Stimulated activated CD4-positive, alpha-beta T cell treated with anti-CD3 and anti-CD28 coated beads, Interleukin-15, amount 100 ng/mL, for 24 hours (primary cell): ENCODE measurements around the gene CNTN5.

Experiments used
- DNase-seq: peaks from one replicate; pipeline ENCODE4 v3.0.0-alpha.2; 2020

The CNTN5 gene

DNA sequence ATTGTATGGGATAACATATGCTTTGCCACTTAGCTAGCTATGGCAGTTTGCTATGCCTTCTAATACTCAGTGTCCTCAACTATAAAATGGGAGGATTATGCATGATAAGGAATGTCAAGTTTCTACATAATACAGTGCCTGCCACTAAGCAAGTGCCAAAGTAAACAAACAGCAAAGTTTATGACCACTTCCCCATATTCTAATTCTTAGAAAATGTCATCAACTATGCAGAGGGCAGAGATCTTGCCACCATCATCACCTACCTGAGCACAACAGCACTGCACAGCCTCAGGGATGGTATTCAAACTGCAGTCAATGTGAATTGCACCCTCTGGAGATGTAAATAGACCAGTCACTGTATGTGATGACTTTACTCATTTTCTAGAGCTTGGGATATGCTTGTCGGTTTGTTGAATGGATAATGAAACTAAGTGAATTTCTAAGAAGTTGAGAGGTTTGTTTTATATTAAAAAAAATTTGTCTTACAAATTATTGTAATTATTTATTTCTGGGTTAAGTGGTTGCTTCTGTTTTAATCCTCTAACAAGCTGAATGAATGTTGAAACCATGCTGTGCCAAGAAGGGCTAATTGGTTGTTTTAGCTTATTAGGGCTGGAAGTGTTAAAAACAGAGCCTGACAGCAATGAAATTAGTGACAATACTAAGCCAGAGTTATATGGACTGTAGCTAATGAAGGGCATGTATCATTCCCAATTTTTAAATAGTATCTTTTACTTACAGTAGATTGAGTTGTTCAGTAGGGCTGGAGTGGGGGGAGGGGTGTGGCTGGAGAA, 398.4 kb downstream of the CNTN5 start:
- DNase-seq = no peak

DNA sequence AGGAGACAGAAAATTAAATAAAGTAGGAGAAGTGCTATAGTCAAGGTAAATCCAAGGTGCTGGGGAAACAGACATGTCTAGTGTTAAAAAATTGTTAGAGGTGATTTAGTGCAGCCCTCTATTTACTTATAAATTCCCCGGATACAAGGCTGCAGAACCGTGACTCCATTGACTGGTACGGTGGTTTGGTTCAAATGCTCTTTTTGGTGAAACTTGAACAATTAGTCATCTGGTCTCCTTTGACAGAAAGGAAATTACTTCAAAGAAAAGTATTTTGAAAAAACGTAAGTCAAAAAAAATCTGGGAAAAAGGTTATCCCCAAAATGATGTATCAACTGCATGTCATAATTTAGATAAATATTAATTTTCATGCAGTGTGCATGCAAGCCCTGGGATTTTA, 399.2 kb downstream of the CNTN5 start:
- no peak for DNase-seq

DNA sequence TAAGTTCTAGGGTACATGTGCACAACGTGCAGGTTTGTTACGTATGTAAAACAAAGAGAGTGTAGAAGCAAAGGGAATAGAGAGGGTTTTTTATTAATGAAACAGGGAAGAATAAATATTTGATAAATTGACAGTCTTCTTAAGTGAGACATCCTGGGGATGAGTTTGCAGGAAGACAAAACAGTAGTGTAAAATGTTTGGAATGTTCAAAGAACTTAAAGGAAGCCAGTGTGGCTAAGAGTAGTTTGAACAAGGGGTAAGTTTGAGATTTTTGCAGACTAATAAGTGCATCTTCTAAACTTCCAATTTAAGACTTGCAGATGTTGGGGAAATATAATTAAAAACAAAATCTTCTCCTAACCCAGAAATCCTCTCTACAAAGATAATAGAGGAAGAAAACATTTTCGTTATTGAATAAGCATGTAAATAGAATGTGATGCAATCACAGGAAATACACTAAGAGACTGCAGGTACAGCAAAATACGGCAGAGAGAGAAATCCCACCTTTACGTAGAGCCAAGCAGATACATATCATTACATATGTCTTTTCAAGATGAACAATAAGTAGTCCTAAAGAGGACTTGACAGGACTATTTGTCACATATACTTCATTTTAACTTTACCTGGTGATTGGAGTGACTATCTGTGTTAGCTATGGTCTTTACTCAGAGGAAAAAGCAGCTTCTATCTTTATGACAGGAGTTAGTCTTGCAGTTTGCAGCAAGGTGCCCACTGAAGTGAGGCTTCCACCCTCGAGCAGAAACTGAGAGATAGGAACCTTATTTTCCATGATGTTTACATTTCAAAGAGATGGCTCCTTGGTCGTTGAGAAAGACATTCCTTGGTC, 402.1 kb downstream of the CNTN5 start:
- no peak for DNase-seq

- DNase-seq = no peak
Measured at GRCh38 chr11:99423428-99423983, 402.8 kb downstream of the CNTN5 start.

- no peak for DNase-seq
Measured at GRCh38 chr11:99424313-99425084, 403.8 kb downstream of the CNTN5 start.

GRCh38 chr11:99425596-99425995, 404.8 kb downstream of the CNTN5 start:
- no peak for DNase-seq

DNA sequence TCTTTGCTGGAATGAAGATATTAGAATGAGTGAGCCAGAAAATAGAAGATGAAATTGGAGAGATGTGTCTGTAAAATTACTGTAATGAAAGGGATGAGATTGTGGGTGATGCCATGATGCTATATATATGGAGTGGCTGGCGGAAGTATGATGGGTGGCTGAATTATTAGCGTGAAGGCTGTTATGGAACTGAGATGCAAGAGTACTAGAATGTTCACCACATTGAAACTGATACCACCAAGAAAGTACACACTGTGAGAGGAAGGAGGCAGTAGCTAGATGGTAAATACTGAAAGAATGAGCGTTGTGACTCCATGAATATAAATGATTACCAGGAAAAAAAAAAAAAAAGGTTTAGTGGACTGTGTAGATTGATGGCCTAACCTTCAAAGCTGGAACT, 411.9 kb downstream of the CNTN5 start:
- DNase-seq = no peak

DNA sequence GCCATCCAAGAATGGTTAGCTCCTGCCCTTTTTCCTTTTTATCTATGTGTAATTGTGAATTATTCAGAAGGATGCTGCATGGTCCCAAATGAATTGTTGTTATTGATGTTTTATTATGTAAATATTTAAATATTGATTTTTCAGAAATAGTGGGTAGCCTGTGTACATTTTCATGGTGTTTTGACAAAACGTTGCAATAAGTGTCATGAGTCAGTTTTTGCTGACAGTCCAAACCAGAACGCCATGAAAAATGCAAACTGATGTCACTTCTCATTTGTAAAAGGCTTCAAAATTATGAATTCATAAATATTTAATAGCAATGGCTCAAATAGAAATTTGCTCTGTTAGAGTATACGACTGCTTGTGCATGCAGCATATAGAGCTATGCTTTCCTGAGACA, 422.5 kb downstream of the CNTN5 start:
- no peak for DNase-seq

GRCh38 chr11:99446400-99446799, 425.7 kb downstream of the CNTN5 start:
- DNase-seq = no peak

DNA sequence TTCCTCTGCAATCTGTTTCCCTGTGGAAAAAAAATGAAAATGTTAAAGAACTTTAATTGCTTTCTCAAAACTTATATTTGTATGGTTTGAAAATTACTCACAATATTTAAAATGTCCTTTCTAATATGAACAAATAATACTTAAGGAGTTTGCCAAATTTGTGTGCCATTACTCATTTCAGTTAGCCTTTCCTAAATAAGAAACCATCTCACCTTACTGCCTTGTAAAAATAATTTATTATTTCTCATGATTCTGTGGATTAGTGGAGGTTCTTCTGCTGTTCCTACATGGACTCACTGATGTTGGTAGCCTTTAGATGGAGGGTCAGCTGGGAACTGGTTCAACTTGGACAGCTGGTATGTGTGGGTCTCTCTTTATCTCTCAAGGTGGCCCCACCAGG, 428.6 kb downstream of the CNTN5 start:
- no peak for DNase-seq

DNA sequence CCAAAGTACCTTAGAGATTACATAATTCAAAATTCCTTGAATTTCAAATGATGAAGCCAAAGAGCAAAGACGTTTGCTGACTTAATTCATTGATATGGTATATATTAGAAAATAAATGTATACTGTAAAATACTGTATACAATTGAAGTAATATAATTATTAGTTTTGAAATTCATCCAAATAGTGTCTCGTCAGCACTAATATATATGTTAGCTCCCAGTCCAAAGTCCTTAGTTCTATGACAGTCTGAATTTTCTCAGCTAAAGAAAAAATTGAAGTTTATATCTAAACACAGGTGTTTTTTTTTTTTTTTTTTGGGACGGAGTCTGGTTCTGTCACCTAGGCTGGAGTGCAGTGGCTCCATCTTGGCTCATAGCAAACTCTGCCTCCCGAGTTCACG, 431.3 kb downstream of the CNTN5 start:
- DNase-seq = no peak

DNA sequence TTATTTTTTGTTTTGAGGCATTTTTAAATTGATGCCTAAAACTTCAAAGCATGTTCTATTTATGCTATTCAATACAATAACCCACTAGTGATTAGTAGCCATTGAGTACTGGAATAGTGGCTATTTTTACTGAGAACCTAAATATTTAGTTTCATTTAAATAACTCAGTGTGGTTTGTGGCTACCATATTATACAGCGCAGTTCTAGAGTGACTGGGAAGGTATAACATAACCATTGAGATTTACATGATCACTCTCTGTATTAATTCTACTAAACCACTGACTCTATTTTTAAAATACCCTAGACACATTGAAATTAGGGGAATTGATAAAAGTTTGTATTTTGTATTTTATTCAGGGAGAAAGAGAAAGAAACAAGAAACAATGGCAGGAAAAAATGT, 441.2 kb downstream of the CNTN5 start:
- no peak for DNase-seq

- no peak for DNase-seq
Measured at GRCh38 chr11:99464985-99465384, 444.2 kb downstream of the CNTN5 start.

DNA sequence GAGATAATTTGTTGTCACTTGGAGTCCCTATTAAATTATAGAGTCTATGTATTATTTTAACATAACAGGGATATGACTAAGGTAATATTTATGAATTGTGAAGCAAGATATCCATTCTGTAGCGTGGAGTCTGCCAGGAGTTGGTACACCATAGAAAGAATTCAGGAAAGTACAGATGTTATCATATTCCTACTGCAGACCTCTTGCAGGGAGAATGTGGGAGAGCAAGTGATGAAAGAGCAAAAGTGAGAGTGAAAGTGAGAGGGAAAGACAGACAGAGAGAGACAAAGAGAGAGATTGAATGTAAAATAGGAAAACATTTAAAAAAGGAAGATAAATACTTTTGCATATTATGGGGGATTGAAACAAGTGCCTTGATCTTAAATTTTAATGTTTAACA, 468.8 kb downstream of the CNTN5 start:
- no peak for DNase-seq

- no peak for DNase-seq
Measured at GRCh38 chr11:99494065-99494464, 473.3 kb downstream of the CNTN5 start.

GRCh38 chr11:99501655-99502054, 480.9 kb downstream of the CNTN5 start:
- DNase-seq = no peak

DNA sequence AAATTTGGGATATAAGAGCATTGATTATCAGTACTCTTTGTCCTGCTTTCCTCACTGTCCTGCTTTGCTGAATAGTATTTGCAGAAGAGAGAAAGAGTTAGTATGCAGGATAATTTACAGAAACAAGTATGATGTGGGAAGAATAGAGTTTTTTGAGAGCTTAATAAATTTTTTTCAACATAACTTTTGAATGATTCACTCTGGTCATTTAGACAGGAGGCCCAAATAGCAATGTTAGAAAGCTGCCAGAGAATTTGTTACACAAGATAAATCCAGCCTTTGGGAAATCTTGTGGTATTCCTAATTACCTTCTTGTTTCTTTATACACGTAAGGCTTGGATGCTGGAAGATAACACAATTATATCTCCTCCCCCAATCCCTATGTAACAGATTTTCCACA, 484.6 kb downstream of the CNTN5 start:
- no peak for DNase-seq

DNA sequence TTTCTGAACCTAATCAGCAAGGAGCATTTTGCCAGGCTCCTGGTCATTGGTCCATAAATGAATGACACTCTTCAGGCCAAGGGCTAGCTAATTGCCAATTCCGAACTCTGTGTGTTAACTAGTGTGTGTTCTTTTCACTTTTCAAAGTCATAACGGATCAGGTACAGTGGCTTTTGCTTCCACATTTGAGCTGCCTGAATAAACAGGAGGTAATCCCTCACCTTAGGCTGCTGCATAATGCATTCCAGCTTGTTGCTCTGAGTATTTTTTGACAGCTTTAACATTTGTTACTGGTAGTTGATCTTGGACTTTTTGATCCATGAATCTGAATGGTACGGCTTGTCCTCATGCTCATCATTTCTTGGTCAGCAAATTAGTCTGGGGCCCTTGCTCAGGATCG, 485.1 kb downstream of the CNTN5 start:
- DNase-seq = no peak

DNA sequence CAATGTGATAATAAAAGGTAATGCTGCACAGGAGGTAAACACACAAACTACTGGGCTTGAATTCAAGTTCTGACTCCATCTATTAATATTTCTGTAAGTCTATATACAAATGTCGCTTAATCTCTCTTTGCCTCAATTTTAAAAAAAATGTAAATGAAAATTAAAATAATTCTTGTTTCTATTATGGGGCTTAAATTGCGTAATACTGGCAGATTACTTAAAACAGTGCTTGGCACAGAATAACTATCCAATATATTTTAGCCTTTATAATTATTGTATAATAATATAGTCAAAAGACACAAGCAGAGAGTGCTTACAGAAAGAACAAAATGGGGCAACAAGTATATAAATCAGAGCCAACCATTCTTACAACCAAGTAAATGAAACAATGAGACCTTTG, 489.1 kb downstream of the CNTN5 start:
- no peak for DNase-seq

- no peak for DNase-seq
Measured at GRCh38 chr11:99513368-99513767, 492.6 kb downstream of the CNTN5 start.

DNA sequence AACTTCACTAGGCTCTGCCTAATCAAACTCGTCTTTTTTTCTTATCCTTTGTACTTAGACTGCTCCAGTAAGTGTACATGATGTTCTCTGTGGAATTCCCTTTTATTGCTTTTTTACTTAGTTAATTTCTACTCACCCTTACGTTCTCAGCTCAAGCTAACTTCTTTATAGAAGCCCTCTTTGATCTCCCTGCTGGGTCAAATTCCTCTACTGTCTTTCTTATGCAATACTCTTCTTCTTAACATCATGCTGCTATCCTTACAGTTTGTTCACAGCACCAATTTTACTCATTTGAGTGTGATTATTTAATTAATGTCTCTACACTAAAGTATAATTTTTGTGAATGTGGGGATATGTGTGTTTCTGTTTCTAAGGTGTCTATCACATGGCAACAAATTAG, 498.3 kb downstream of the CNTN5 start:
- DNase-seq = no peak

DNA sequence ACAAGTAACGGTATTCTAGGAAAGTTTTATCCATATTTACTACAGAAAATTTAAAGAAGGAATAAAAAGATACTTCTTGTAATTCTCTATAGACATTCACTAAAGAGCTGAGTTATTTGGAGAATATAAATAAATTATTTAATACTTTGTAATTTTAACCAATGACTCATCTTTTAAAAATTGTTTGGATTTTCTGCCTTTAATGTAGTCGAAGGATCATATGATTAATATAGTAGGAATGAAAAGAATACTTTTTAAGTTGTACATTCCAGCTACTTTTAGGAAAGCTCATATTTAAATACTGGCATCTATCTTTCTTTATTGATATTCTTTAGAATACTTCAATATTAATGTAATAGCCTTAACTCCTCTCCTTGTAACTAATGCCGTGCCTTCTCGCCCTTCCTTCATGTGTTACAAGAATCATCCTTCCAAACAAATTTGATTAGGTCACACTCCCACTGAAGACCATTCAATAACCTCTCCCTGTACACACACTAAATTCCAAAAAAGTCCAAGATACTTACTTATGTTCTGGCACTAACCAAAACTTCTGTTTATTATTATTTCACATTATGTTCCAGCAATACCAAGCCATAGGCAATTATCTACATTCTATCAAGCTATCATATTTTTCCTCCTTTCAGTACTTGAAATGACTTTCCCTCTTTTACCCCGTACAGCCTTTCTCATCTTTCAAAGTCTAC, 501.9 kb downstream of the CNTN5 start:
- DNase-seq = no peak

DNA sequence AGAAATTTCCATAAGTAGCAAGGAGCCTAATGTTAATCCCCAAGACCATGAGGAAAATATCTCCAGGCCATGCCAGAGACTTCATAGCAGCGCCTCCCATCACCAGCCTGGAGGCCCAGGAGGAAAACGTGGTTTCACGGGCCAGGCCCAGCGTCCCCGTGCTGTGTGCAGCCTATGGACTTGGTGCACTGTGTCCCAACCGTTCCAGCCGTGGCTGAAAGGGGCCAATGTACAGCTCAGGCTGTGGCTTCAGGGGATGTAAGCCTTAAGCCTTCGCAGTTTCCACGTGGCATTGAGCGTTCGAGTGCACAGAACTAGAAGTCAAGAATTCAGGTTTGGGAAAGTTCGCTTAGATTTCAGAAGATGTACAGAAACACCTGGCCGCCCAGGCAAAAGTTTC, 510.7 kb downstream of the CNTN5 start:
- no peak for DNase-seq
